ENCODE results near the gene BLOC1S3. TPM values are rescaled to one million over a fixed set of nuclear protein-coding genes. Genes with fewer than 3 reads are reported as not detected.

BLOC1S3 gene
- total RNA-seq, 1 donor from 2014 or later, result 3.5 TPM

- Histone ChIP-seq H3K4me3 (no peak overlapping the region), H3K4me1 (peaks cover 26% of the 10 kb centered on the region), H3K27ac (replicated peaks) (no peak overlapping the region), H3K9me3 (replicated peaks) (no peaks in the 10 kb centered on the region), H3K27me3 (ENCODE audit: low read depth) (peaks cover 28% of the 10 kb centered on the region), H3K36me3 (peaks cover 27% of the 10 kb centered on the region)
- intact Hi-C loops (cut with micrococcal nuclease), result no loop called here
- no peak for TF ChIP-seq CTCF (IDR thresholded peaks at IDR 0.05; ENCODE audit: borderline replicate concordance)
- no peak for DNase-seq
Observed at GRCh38 chr19:45149129-45149528, 29.5 kb upstream of the BLOC1S3 start.

GRCh38 chr19:45150180-45150579 lies 28.4 kb upstream of the BLOC1S3 start:
- DNase-seq, result no peak
- no peaks in the 10 kb centered on the region for H3K9me3 ChIP-seq (replicated peaks)
- no peak overlapping the region for H3K27ac ChIP-seq (replicated peaks)
- intact Hi-C loops (cut with micrococcal nuclease), result no loop called here
- peaks cover 16% of the 10 kb centered on the region for H3K36me3 ChIP-seq
- peaks cover 28% of the 10 kb centered on the region for H3K27me3 ChIP-seq (ENCODE audit: low read depth)
- H3K4me1 ChIP-seq, result peaks cover 29% of the 10 kb centered on the region
- H3K4me3 ChIP-seq, result no peak overlapping the region
- no peak for TF ChIP-seq CTCF (IDR thresholded peaks at IDR 0.05; ENCODE audit: borderline replicate concordance)

- no peak for TF ChIP-seq CTCF (IDR thresholded peaks at IDR 0.05; ENCODE audit: borderline replicate concordance)
- intact Hi-C loops (cut with micrococcal nuclease), result no loop called here
- no peak for DNase-seq
- H3K36me3 ChIP-seq, result peaks cover 11% of the 10 kb centered on the region
- H3K4me3 ChIP-seq, result no peak overlapping the region
- no peak overlapping the region for H3K27ac ChIP-seq (replicated peaks)
- peaks cover 29% of the 10 kb centered on the region for H3K4me1 ChIP-seq
- peaks cover 28% of the 10 kb centered on the region for H3K27me3 ChIP-seq (ENCODE audit: low read depth)
- H3K9me3 ChIP-seq (replicated peaks), result no peaks in the 10 kb centered on the region
Observed at GRCh38 chr19:45150751-45151281, 27.8 kb upstream of the BLOC1S3 start.

- Histone ChIP-seq H3K36me3 (peaks cover 6% of the 10 kb centered on the region), H3K4me3 (no peak overlapping the region), H3K27ac (replicated peaks) (no peak overlapping the region), H3K27me3 (ENCODE audit: low read depth) (peaks cover 28% of the 10 kb centered on the region), H3K4me1 (peaks cover 29% of the 10 kb centered on the region), H3K9me3 (replicated peaks) (no peaks in the 10 kb centered on the region)
- no peak for TF ChIP-seq CTCF (IDR thresholded peaks at IDR 0.05; ENCODE audit: borderline replicate concordance)
- DNase-seq, result no peak
- intact Hi-C loops (cut with micrococcal nuclease), result no loop called here
Observed at GRCh38 chr19:45151320-45151719, 27.3 kb upstream of the BLOC1S3 start.

GRCh38 chr19:45151821-45152503 lies 26.6 kb upstream of the BLOC1S3 start:
- no peaks in the 10 kb centered on the region for H3K36me3 ChIP-seq
- H3K4me1 ChIP-seq, result peaks cover 29% of the 10 kb centered on the region
- H3K27me3 ChIP-seq (ENCODE audit: low read depth), result peaks cover 28% of the 10 kb centered on the region
- no peak overlapping the region for H3K27ac ChIP-seq (replicated peaks)
- no peak for TF ChIP-seq CTCF (IDR thresholded peaks at IDR 0.05; ENCODE audit: borderline replicate concordance)
- intact Hi-C loops (cut with micrococcal nuclease), result no loop called here
- H3K4me3 ChIP-seq, result peak overlapping the region; percentile 62
- no peaks in the 10 kb centered on the region for H3K9me3 ChIP-seq (replicated peaks)
- no peak for DNase-seq
